Tongue (tissue), 2 donors: Measurements from ENCODE around the gene LRRC3. TPM values are rescaled to one million over a fixed set of nuclear protein-coding genes. Genes with fewer than 3 reads are reported as not detected.

Experiments
- DNase-seq: peaks from one replicate; pipeline ENCODE4 v3.0.0-alpha.2; 2015
- total RNA-seq: library from RNA; depleted of rRNA; stranded (reverse); fragments of >200 nt; gene quantifications from one replicate; pipeline ENCODE4 v1.2.3, GENCODE V29; 2014

LRRC3 gene
- total RNA-seq, 1 donor from 2014 or later, result 2.4 TPM

- DNase-seq, result no peak
Observed at GRCh38 chr21:44438531-44439210, 16.6 kb upstream of the LRRC3 start.

GRCh38 chr21:44439211-44439600, 16.1 kb upstream of the LRRC3 start:
- DNase-seq, result no peak

GRCh38 chr21:44440241-44441040, 14.9 kb upstream of the LRRC3 start:
- DNase-seq, result no peak

GRCh38 chr21:44441041-44441400, 14.3 kb upstream of the LRRC3 start:
- no peak for DNase-seq

GRCh38 chr21:44441581-44442265, 13.6 kb upstream of the LRRC3 start:
- DNase-seq, result no peak

- no peak for DNase-seq
Observed at GRCh38 chr21:44442266-44443125, 12.8 kb upstream of the LRRC3 start.

GRCh38 chr21:44443291-44443890, 11.9 kb upstream of the LRRC3 start:
- DNase-seq, result no peak

GRCh38 chr21:44443891-44444285, 11.4 kb upstream of the LRRC3 start:
- no peak for DNase-seq

GRCh38 chr21:44444286-44444931, 10.9 kb upstream of the LRRC3 start:
- no peak for DNase-seq

GRCh38 chr21:44445145-44445812, 10.0 kb upstream of the LRRC3 start:
- no peak for DNase-seq

- DNase-seq, result no peak
Observed at GRCh38 chr21:44448651-44449131, 6.6 kb upstream of the LRRC3 start.

GRCh38 chr21:44449473-44450363, 5.6 kb upstream of the LRRC3 start:
- peak; percentile 14 for DNase-seq

- DNase-seq, result no peak
Observed at GRCh38 chr21:44450402-44450801, 4.9 kb upstream of the LRRC3 start.

- no peak for DNase-seq
Observed at GRCh38 chr21:44450999-44451398, 4.3 kb upstream of the LRRC3 start.

- DNase-seq, result no peak
Observed at GRCh38 chr21:44453120-44453519, 2.2 kb upstream of the LRRC3 start.

GRCh38 chr21:44454058-44454457, 1.3 kb upstream of the LRRC3 start:
- DNase-seq, result no peak

- peak; percentile 40 for DNase-seq
Observed at GRCh38 chr21:44455524-44456213, 359 bp downstream of the LRRC3 start.

GRCh38 chr21:44456214-44456914, 1.1 kb downstream of the LRRC3 start:
- no peak for DNase-seq
